Choroid plexus epithelial cell (primary cell): ENCODE results near the gene KCND3.
"Not testable (repeated sequence)": the region's sequence is repeated elsewhere in the genome, so short reads cannot be mapped to it uniquely, and the experiment has no call there.

ENCODE experiments used
- DNase-seq: peaks from one replicate; pipeline ENCODE4 v3.0.0-alpha.2; 2010; ENCODE audit warnings: low read depth
- H3K4me3 ChIP-seq: 2 replicates; pipeline ENCODE4 v1.5.1; 2011; ENCODE audit warnings: low read depth, mild to moderate bottlenecking, control low read depth, low read length, moderate library complexity
- CTCF ChIP-seq: conservative IDR thresholded peaks from 2 replicates; pipeline ENCODE4 v1.5.1; 2011; ENCODE audit warnings: low read depth, mild to moderate bottlenecking, control low read depth, inconsistent platforms, low read length, moderate library complexity

KCND3 gene

DNA sequence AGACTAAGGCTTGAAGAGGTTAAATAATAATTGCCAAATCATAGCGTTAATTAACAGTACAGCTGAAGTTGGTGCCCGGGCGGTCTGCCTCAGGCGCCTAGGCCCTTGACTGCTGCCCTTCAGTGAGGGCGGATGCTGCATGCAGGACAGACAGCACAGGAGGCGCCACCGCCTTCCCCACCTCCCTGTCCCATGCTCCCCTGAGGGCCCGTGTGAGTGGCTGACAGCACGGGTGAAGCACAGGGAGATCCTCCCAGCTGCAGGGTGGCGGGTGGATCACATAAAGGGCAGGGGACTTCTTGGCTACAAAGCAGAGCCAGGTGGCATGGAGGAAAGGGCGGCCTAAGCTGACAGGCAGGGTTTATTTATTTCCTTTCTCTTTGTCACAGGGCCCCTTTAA, 184.7 kb downstream of the KCND3 start:
- TF ChIP-seq CTCF, result no peak
- H3K4me3 ChIP-seq, result no peak overlapping the region
- no peak for DNase-seq

GRCh38 chr1:111803951-111804350, 185.5 kb downstream of the KCND3 start:
- no peak for TF ChIP-seq CTCF
- H3K4me3 ChIP-seq, result no peak overlapping the region
- DNase-seq, result no peak

DNA sequence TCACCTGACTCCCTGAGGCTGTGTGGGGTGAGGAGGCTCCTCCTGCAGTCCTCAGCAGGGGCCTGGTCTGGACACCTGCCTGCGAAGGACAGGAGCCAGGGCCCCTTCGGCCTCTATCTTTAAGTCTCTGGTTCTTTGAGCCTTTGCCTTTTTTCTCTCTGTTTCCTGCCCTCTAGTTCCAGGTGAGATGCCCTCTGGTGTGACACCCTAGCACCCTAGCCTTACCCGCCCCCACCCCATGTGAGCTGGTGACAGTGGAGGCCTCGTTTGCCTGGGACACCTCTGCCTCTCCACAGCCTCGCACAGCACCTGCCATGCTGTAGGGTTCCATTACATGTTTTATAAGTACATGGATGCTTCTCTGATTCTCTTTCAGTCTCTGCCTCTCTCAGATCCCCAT, 186.5 kb downstream of the KCND3 start:
- no peak overlapping the region for H3K4me3 ChIP-seq
- TF ChIP-seq CTCF, result no peak
- no peak for DNase-seq

DNA sequence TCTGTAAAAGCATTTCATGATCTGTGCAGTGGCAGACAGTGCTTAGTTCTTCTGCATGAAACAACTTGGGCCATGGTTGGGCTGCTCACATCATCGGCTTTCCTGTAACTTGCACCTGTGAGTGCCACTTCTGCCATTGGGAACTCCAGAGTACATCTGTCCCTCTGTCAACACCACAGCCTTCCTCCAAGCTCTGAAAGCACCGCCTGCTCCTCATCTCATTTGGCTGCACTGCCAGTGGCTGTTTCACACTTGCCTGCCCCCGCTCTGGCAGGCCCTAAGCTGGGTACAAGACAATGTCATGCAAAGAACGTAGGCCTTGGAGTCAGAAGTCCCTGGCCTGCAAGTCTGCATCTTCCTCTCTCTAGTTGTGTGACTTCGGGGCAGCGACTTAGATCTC, 187.4 kb downstream of the KCND3 start:
- H3K4me3 ChIP-seq, result no peak overlapping the region
- no peak for DNase-seq
- no peak for TF ChIP-seq CTCF

DNA sequence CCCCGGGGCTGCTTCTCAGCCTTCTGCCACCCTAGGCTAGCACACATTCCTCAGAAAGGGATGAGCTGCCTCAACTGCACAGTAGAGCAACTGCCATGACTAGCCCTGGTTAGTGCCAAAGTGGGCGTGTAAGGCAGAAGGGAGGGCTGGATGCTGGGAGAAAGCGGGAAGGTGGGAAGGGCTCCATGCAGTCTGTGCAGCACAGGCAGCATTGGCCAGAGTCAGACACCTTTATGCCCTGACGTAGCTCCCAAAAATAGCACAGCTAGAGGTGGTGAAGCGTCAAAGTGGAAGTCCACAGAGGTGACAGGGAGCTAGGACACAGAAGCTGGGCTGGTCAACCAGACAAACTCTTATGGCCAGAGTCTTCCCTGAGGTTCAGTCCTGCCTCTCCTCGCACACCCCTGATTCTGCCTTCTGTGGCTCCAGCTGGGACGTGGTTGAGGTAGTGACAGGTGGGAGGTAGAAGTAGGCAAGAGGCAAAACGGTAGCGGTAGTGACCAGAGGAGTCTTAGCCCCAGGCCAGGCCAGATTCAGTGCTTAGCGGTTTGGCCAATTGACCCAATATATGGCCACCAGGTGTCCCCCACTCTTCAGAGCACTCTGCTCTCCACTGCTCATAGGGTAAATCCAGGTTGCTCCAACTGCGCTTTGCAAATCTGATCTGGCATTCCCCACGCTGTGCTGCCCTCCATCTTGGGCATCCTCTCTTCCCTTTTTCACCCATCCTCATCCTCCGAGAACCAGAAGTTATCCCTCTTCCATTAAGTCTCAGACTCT, 188.2 kb downstream of the KCND3 start:
- TF ChIP-seq CTCF, result no peak
- no peak overlapping the region for H3K4me3 ChIP-seq
- DNase-seq, result no peak

DNA sequence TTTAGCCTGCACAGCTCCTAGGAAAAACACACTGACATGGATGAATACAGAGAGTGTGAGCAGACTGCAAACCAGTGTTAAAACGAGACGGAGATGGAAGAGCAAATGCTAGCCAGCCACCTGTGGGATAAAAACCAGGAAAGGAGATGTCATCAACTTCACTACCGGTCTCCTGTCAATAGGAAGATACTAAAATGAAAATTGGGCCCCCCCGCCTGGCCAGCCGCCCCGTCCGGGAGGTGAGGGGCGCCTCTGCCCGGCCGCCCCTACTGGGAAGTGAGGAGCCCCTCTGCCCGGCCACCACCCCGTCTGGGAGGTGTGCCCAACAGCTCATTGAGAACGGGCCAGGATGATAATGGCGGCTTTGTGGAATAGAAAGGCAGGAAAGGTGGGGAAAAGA, 189.7 kb downstream of the KCND3 start:
- not testable (repeated sequence) for DNase-seq, H3K4me3 ChIP-seq

DNA sequence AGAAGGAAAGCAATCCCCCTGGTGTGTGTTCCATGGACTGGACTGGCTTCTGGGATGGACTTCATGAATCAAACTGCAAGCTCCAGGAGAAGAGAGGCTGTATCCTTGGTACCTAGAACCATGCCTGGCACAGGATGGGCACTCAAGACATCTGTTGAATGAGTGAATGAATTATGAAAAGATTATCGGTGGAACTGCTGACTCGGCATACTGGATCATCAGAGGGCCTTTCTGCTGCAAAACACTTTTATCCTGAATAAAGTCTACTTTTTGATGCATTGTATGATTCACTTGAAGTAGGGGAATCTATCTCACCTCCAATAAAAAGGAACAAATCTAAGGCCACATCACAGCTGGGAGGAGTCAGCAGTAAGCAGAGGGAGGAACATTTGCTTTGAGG, 190.9 kb downstream of the KCND3 start:
- no peak for DNase-seq
- H3K4me3 ChIP-seq, result no peak overlapping the region
- no peak for TF ChIP-seq CTCF
